NCI-H345 treated with DMSO at 0.1 percent for 48 hours (cell line): ENCODE results near the gene FAM13C.
"Not testable (repeated sequence)": the region's sequence is repeated elsewhere in the genome, so short reads cannot be mapped to it uniquely, and the experiment has no call there.

Experiments used
- DNase-seq: peaks from one replicate; lab custom pipeline; 2025; ENCODE audit not compliant: unreplicated experiment; lab: John Stamatoyannopoulos, UW

FAM13C gene

GRCh38 chr10:59237775-59238174 lies 124.6 kb downstream of the FAM13C start:
- DNase-seq = no peak

- DNase-seq = no peak
Measured at GRCh38 chr10:59236064-59236697, 126.2 kb downstream of the FAM13C start.

DNA sequence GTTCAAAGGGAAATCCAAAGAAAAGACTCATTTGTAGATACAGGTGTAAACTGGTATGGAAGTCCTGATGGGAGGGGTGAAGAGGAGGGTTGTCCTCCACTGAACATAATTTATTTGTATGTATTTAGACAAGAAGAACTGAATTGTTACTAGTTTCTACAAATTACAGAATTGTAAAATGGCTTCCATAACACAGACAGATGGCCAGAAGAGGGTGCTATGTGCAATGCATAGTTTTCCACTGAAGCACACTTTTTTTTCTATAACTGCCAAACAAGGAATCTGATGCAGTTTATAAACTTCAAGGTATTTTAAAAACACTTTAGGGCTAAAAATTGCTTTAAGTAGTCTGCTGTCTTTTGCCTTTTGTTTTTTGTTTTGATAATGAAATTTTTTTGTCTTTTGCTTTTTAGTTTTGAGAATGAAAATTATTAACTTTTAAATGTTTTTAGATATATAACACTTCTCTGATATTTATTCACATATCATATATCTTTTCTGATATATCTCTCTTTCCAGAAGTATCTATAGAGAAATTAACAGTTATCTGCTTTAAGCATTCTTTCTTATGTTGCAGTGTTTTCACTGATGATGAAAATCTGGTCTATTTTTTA lies 127.4 kb downstream of the FAM13C start:
- DNase-seq = no peak

DNA sequence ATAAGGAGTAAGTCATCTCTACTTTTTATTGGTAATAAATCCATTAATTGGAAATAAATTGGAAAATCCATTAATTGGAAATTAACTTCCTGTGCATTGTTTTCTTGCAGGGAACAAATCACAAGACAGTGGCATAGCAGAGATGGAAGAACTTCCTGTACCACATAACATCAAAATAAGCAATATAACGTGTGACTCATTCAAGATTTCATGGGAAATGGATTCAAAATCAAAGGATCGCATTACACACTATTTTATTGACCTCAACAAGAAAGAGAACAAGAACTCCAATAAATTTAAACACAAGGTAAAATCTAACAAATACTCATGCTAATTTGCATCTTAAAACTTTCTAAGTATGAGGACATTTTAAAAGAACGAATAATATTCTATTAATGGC lies 128.2 kb downstream of the FAM13C start:
- DNase-seq = no peak

- DNase-seq = no peak
Measured at GRCh38 chr10:59229441-59229840, 132.9 kb downstream of the FAM13C start.

- no peak for DNase-seq
Measured at GRCh38 chr10:59227136-59227673, 135.1 kb downstream of the FAM13C start.

GRCh38 chr10:59225211-59225610 lies 137.1 kb downstream of the FAM13C start:
- DNase-seq = no peak

DNA sequence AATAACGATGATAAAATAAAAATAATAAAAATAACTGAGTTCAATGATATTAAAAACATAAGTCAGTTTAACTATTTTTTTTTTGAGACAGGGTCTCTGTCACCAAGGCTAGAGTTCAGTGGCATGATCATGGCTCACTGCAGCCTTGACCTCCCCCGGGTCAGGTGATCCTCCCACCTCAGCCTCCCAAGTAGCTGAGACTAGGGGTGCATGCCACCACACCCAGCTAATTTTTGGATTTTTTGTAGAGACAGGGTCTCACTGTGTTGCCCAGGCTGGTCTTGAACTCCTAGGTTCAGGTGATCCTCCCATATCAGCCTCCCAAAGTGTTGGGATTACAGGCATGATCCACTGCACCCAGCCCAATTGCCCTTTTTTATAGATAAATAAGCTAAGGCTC lies 138.8 kb downstream of the FAM13C start:
- DNase-seq = not testable (repeated sequence)

GRCh38 chr10:59222788-59223187 lies 139.6 kb downstream of the FAM13C start:
- no peak for DNase-seq

DNA sequence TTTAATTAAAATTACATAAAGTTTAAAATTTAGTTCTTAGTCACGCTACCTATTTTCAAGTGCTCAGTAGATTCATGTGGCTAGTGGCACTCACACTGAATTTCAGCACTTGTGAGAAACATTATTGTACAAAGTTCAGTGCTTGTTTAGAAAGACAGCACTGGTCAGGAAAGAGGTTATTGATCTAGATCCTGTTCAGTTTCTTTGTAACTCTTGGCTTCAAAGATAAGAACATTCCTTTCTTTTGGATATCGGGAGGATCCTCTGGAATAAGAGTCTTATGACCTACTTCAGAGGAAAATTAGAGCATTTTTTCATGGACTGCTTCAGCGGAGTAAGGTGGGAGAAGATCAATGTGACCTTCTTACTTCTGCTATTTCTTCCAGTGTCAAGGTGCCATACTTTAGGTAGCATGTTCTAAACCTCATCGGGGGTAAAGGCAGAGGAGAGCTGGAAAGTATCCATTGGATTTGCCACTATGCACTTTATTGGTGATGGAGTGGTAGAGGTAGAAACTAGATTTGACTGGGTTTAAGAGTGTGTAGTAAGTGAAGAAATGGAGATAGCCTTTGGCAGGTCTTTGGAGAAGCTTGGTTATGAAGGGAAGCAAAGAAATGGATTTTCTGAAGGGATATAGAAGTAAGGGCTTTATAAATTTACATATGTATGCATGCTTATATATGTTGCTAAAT lies 146.0 kb downstream of the FAM13C start:
- DNase-seq = no peak

DNA sequence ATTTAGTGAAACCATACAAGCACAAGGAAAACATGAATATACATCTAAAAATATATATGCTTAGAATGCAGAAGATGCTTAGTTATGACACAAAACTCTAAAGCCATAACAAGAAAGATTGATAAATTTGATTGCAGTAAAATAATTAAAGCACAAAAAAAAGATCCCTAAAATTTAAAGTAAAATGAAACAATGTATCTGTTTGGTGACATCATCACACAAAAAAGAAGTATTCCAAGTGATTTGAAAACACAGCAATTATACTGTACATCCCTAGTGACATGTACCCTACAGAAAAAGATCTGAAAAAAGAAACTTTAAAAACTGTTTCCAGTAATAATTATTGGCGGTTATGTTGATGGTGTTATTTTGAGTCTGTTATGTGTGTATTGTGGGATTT lies 148.2 kb downstream of the FAM13C start:
- DNase-seq = no peak

GRCh38 chr10:59212301-59212798 lies 150.0 kb downstream of the FAM13C start:
- DNase-seq = no peak

GRCh38 chr10:59206204-59206720 lies 156.1 kb downstream of the FAM13C start:
- DNase-seq = no peak
